GM13976 (cell line): ENCODE results near the gene ARL8B.

Experiments used
- DNase-seq: peaks from one replicate; pipeline ENCODE4 v3.0.0; 2012; ENCODE audit warnings: low spot score
- in situ Hi-C: fragments of 300-500 bp; cut with MboI; formaldehyde crosslinking; loops from one replicate; pipeline ENCODE4 v1.12.0; 2022; ENCODE audit warnings: low sequenced_read_pairs, mixed read lengths, inconsistent platforms; ENCODE audit not compliant: unreplicated experiment
- TF ChIP-seq, protein P1 (sequence below): IDR thresholded peaks from 2 replicates; pipeline ENCODE4 v1.5.1; 2012; ENCODE audit warnings: borderline replicate concordance, mild to moderate bottlenecking; ENCODE audit not compliant: insufficient read depth; ENCODE audit errors: extremely low read depth, missing control alignments, control extremely low read depth

The ARL8B gene

GRCh38 chr3:5155241-5155640 is 33.1 kb downstream of the ARL8B start:
- no peak for DNase-seq
- in situ Hi-C loops, result no loop called here
- TF ChIP-seq, protein P1, sequence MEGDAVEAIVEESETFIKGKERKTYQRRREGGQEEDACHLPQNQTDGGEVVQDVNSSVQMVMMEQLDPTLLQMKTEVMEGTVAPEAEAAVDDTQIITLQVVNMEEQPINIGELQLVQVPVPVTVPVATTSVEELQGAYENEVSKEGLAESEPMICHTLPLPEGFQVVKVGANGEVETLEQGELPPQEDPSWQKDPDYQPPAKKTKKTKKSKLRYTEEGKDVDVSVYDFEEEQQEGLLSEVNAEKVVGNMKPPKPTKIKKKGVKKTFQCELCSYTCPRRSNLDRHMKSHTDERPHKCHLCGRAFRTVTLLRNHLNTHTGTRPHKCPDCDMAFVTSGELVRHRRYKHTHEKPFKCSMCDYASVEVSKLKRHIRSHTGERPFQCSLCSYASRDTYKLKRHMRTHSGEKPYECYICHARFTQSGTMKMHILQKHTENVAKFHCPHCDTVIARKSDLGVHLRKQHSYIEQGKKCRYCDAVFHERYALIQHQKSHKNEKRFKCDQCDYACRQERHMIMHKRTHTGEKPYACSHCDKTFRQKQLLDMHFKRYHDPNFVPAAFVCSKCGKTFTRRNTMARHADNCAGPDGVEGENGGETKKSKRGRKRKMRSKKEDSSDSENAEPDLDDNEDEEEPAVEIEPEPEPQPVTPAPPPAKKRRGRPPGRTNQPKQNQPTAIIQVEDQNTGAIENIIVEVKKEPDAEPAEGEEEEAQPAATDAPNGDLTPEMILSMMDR, result no peak

DNA sequence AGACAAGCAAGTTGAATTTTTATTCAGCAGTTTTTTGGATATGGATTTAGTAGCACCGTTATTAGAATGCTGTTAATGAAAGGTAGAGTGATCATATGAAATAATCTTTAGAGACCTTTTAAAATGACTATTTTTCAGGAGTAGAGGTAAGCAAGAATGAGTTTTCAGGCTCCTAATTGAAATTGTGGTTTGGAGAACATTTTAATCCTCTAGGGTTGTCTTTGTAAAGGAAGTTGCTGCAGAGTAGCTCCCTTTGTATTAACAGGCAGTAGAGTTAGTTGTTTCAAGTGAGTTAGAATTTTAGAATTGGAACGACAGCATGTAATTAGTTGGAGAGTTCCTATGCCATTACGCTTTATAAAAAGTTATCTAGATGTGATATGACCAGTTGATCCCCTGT is 38.2 kb downstream of the ARL8B start:
- TF ChIP-seq, protein P1, result no peak
- in situ Hi-C loops, result no loop called here
- no peak for DNase-seq

- in situ Hi-C loops, result no loop called here
- DNase-seq, result no peak
- TF ChIP-seq, protein P1, result no peak
Observed at GRCh38 chr3:5160940-5161858, 39.1 kb downstream of the ARL8B start.

- TF ChIP-seq, protein P1, result no peak
- DNase-seq, result no peak
- in situ Hi-C loops, result no loop called here
Observed at GRCh38 chr3:5162102-5162501, 40.0 kb downstream of the ARL8B start.

GRCh38 chr3:5165698-5166097 is 43.6 kb downstream of the ARL8B start:
- TF ChIP-seq, protein P1, result no peak
- DNase-seq, result no peak
- in situ Hi-C loops, result no loop called here

GRCh38 chr3:5166846-5167245 is 44.8 kb downstream of the ARL8B start:
- in situ Hi-C loops, result no loop called here
- TF ChIP-seq, protein P1, result no peak
- no peak for DNase-seq
